HG03064 (cell line): ENCODE results near the gene SPNS2.

ENCODE experiments used
- ATAC-seq: cut with Tn5 transposase; IDR thresholded peaks from one replicate; pipeline ENCODE4 v1.9.1; 2021; ENCODE audit warnings: low read depth; ENCODE audit not compliant: unreplicated experiment

Gene SPNS2

DNA sequence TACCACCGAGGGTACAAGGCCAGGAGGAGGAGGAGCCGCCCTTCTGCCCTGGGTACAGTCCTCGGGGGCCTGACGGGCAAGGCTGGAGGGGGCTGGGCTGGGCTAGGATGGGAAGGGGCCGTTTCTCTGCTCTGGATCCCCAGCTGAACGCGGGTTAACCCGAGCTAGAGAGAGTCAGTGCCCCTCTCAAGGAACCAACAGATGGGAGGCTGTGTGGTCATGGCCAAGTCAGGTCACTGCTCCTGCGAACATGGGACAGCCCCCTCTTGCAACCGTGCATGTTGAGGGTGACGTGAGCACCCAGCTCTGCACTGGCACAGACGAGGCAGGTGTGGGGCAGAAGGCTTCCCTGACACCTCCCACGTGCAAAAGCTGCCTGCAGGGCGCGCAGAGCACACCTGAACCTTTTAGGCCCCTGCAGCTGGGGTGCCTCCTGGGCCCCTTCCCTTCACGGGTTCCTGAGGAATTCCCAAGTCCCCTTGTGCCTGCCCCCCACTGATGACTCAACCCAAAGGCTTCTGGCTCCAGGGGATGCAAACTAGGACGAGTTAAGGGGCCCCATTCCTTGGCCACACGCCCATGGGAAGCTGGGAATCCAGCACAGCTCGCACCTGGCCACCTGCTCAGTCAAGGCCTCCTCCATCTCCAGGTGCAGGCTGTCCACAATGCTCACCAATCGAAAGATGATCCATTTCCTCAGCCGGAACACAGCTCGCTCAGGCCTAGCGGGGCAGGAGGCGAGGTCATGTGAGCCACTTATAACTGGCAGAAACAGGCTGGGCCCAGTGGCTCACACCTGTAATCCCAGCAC, 50.2 kb downstream of the SPNS2 start:
- ATAC-seq = no peak

DNA sequence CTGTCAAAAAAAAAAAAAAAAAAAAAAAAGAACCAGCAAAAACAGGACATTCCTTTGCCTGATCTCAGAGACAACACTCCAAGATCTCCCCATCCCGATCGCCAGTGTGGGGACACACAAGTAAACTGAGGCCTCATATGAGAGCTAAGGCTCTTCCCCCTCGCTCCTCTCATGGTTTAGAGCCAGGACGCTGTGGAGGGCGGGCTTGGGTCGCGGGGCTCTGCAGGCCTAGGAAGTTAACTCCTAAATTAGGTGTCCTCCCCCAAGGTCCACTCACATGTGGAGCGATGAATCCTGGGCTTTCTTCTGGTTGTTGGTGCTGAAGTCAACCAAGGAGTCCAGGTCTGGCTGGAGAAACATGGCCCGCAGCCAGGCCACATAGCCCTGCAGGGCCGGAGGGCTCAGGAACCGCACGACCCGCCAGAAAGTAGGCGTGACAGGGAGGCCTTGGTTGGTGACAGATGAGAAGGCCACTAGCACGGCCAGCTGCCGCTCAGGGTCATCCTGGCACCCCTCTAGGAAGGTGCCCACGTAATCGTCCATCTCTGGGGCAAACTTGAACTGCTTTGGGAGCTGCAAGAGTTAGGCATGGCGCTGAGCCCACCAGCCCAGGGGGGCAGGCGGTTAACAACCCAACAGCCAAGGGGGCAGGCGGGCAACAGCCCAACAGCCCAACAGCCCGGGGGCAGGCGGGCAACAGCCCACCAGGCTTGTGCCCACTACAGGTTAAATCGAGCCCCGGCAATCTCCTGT, 51.3 kb downstream of the SPNS2 start:
- ATAC-seq = no peak

DNA sequence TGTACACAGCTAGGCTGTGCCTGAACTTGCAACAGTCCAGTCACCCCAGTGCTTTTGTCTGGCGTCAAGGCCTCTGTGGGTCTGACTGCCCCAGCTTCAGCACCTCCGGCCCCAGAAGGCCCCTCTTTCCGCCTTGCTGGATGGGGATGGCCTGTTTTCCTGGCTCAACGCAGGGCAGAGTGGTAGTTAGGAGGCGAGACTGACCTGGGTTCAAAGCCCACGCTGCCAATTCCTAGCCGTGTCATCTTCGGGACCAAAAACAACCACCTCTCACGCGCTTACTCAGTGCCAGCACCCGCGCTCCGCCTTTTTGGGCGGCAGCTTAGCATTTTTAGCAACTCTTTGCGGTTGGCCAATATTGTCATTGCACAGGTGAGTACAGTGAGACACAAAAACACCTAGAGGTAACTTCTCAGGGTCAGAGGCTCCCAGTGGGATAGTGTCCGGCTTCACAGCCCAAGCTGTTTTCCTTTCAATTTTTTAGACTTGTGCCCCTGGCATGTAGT, 51.9 kb downstream of the SPNS2 start:
- ATAC-seq = no peak

DNA sequence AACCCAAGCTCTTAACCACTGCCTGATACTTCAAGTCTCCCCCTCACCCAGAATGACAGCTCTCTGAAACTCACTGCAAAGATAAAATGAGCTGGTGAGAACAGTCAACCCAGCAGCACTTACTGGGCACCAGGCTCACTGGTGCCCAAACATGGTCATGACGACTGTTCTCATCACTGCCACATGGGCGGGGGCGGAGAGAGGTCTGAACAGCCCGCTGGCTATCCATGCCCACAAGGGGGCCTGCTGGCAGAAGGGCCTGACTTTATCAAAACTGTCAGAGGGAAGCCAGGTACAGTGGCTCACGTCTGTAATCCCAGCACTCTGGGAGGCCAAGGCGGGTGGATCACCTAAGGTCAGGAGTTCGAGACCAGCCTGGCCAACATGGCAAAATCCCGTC, 52.5 kb downstream of the SPNS2 start:
- ATAC-seq = no peak

DNA sequence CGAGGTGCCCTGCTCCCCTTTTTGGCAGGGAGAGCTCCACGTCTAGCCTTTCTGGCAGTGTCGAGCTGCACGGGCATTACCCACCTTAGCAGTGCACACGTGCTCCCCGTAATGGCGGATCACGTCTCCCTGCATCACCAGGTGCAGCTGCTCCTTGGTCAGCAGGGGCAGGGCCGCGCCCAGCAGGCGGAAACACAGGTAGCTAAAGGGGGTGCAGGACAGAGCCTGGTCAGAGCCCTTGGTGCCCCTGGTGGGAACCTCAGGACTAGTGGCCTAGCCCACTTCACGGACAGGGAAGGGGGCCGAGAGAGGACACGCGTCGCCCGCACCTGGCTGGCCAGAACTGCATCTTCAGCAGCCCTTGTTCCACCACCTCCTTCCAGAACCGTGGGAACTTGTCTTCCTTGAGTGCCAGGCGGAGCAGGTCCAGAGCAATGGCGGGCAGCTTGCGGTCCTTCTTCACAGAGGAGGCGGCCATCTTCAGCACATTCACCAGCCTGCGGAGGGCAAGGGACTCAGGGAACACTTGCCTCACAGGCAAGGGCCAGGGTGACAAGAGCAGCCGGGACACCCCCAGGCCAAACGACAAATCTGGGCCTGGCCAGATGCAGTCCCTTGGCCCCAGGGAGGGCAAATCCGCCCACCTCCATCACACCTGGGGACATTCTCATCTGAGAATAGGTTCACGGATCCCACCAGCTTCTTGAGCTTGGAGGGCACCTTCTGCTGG, 53.3 kb downstream of the SPNS2 start:
- no peak for ATAC-seq

DNA sequence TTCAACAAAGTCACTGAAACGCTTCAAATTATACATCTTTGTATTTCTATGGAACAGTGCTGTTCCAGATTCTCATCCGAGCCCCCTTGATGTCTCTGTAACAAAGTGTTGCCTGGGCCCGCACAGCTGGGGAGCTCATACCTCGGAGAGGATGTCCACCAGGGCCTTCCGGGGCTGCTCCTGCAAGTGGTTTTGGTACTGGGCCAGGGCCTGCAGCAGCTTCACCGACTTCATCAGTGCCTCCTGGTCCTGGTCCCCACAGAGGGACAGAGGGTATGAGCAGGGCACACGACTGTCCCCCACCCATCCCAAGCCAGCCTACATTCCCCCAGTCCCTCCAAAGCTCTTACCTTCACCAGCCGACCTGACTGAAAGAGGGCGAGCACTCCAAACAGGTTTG, 55.0 kb downstream of the SPNS2 start:
- ATAC-seq = no peak

DNA sequence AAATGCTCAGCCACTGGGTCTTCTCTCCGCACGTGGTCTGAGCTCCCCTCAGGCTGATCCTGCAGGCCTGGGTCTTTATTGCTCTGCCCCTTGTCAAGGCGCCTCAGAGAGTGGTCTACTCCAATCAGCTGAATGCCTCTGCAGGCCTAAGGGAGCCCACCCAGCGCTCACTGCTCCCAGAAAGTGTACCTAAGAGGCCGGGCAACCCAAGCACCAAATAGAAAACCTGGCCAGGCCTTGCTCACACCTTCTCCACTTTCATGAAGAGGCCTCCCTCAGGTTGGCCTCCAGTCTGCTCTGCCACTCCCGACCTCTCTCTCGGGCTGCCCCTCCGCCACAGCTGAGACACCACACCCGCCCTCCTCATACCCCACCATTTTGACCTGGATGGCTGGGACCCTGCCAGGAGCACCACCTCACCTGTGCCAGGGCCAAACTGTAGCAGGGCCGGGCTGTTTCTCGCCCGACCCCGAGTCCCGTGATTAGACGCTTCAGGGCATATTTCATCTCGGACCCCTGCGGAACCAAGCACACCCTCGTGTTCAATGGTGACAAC, 55.8 kb downstream of the SPNS2 start:
- ATAC-seq = no peak

DNA sequence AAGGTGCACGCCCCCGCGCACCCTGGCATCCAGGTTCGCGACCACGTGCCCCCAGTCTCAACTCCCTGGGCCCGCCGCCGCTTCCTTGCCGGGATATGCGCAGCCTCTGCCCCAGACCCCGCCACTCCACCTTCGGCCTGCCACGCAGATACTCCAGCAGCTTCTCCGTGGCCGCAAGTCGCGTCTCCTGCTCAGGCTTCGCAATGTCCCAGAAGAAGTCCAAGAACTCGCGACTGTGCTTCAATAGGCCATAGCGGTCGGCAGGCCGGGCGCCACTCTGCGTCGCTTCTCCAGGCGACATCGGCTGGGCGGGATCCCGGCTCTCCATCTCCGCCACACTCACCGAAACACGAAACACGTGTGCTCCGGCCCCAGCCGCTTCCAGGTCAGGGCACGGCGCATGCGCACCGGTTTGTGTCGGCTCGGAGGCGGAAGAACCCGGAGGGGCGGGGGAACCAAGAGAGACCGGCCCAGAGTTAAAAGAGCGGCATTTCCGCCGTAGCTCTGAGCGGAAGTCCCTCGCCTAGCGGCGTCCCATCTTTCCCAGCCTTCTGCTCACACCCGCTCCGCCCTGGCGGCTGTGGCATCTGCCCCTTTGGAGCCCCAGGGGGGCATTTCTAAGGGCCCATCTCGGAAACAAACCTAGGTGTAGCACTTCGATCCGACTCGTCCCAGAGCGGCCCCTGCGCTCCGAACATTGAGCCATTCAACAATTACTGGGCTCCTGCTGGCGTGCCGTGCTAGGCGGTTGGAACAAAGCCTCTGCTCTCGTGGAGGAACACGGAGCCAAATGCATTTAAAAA, 56.5 kb downstream of the SPNS2 start, which contains the start of gene MYBBP1A:
TSS of gene MYBBP1A (minus strand) at position 388 of the 803 bp plus-strand sequence. CDS start at position 328, 60 bp downstream.
- ATAC-seq = peak; percentile 86

DNA sequence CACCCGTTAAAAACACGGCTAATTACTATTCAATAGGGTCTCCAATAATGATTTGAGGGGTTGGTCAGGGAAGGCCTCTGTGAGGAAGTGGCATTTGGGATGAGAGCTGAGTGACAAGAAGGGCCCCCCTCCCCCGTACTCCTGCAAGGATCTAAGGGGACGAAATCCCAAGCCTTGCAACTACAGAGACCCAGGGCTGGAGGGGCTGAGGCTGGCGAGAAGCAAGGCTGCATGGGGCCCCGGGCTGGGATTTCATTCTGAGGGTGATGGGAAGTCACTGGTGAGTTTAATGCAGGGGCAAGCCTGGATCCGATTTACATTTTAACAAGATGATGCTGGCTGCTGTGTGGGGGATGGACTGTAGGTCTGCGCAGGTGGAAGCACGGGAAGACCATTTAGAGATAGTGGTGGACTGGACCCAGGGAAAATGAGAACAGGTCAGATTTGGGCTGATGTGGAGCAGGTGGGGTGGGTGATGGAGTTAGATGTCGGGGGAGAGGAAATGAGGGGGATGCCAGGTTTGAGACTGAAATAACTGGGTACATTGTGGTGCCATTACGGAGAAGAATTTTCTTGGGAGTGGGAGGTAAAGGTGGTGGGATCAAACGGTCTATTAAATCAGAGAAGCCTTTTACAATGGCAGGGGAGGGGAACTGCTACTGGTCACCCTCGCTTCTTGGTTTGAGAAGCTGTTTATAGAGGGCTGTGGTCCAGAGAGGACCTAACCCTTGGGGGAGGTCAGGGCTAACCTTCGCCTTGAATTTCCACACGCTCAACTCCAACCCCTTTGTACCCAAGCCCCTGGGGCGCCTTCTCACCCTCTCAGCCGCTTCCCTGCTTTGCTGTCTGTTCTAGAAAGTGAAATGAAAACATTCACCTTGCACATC, 57.4 kb downstream of the SPNS2 start:
- ATAC-seq = no peak

DNA sequence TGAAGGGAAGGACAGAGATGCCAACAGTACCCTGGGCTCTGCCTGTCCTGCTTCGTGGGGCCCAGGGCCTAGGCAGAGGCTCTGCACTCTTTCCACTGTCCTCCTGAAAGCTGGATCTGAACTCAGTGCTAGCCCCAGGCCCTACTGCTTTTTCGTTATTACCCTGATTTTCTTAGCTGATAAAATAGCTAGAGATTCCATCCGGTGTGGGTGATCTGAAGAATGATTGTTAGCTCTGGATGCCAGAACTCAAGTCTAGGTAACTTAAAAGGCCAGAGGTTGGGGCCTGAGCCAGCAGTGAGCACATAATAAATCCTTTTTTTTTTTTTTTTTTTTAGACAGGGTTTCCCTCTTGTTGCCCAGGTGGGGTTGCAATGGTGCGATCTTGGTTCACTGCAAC, 58.3 kb downstream of the SPNS2 start:
- no peak for ATAC-seq

DNA sequence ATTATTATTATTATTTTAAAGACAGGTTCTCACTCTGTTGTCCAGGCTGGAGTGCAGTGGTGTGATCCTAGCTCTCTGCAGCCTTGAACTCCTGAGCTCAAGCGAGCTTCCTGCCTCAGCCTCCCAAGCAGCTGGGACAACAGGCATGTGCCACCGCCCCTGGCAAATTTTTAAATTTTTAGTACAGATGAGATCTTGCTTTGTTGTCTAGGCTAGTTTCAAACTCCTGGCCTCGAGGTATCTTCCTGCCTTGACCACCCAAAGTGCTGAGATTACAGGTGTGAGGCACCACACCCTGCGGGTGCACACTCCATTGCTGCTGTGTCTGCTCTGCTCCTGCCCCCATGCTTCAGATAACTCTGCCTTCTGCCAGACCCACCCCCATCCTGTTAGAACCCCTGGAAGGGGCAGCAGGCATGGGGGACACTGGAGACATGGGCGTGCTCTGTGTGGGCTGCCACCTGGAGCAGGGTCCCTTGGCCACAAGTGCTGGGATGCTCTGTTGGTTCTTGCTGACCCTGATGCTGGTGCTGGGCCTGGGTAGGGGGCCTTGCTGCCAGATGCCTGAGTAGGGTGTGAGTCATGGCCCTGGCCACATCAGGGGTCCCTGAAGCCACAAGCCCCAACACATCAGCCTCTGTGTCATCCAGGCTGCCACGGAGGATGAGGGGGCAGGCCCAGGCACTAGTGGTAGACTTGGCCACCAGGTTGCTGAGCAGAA, 59.1 kb downstream of the SPNS2 start:
- ATAC-seq = no peak

DNA sequence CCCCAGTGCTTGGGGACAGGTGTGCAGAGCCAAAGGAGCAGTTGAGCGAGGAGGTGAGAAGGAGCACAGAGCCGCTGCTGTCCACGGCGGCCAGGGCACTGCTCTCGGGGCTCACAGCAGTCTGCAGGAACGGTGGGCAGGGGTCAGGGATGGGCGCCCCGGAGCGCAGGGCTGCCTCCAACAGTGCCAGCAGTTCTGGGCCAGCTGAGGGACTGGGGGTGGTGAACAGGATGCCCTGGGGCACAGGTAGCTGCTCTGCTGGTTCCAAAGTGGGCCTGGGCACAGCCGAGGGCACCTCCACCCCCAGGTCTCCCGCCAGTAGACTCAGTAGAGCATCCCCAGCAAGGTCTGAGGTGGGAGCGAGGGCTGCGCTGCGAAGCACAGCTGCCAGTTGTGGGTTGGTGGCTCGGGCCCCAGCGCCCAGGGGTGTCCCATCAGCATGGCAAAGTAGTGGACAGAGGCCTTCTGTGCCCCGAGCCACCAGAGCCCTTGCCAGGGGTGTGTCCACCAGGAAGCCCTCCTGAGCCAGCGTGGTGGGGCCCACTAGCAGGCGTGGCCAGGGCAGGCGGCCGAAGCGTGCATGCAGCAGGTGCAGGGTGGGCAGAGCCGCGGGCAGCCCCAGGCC, 59.8 kb downstream of the SPNS2 start:
- no peak for ATAC-seq

DNA sequence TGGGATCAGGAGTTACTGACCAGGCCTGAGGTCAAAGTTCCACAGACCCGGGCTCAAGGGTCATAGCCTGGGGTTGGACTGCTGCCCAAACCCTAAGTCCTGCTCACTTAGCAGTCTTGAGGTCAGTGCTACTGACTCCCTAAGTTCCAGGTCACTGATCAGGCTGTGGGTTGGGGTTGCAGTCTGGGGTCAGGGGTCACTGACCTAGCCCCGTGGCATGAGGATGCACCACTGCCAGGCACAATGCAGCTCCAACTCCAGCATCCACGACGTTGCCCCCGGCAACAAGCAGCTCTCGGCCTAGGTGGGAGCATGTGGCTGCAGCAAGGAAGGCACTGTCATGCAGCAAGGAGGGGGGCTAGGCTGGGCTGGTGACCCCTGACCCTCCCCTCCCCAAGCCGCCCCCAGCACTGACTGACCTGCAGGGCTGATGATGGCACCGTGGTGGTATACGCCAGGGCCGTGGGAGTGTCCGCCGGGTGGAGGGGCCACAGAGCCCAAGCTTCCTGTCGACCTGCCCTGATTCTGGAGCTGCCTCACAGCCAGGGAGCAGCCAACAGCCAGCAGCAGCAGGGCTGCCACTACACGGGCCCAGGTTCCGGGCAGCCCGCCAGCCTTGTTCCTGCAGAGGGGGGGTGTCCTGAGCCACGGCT, 60.6 kb downstream of the SPNS2 start:
- no peak for ATAC-seq

DNA sequence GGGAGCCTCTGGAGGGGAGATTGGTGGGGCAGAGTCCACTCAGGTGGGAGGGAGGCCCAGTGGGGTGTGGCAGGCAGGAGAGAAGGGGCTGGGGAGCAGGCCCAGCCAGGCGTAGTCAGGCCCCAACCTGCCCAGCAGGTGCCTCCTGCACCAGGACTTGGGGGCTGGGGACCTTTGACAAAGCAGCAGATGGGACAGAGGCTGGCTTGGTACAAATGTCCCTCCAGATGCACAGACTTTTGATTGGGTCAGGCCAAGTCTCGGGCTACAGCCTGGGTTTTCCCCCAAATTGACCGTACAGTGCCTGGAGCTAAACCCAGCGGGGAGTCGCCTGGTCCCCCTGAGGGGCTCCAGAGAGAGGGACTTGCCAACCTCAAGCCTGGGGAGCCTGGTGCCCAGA, 61.3 kb downstream of the SPNS2 start:
- ATAC-seq = no peak

DNA sequence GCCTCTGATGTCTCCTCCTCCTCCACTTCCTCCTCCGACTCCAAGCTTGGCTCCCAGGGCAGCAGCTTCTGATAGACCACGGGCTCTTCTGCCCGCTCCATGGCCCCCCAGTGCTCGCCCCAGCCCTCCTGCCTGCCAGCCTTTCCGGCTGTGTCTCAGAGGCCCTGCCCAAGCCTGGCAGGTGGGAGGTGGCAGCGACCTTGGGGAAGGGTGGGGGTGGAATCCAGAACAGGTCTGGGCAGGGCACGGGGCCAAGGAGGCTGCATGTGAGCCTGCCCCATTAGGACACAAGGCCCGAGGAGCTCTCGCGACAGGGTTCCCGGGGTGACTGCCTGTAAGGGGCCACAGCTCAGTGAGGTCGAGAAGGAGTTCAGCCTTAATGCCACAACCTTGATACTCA, 61.7 kb downstream of the SPNS2 start, which contains the start of gene GGT6:
TSS of gene GGT6 (minus strand) at position 157 of the 400 bp plus-strand sequence. CDS start at position 101, 56 bp downstream.
- ATAC-seq = no peak

DNA sequence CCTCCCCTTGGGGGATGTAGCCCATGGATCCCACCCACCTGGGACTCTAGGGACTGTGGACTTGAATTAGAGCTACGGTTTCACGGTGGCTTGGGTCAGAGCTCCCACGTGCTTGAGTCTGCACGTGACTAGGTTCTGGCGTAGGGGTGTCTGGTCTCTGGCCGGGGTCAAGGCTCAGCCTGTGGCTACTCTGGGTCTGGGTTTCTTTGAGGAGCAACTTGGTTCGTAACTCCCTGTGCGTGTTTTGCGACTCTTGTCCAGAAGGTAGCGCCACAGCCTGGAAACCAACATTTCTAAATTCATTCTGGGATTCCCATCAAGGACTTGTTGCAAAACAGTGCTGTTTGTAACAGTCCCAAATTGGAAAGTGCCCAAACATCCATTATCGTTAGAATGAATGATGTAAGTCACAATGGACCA, 62.2 kb downstream of the SPNS2 start:
- no peak for ATAC-seq
